AG10803 (cell line): ENCODE measurements around the gene MGST2.

Source experiments
- DNase-seq: peaks from one replicate; pipeline ENCODE4 v3.0.0; 2010; ENCODE audit warnings: low read depth
- H3K4me3 ChIP-seq: 2 replicates; pipeline ENCODE4 v1.5.1; 2011; ENCODE audit warnings: mild to moderate bottlenecking, low read length, control low read depth
- CTCF ChIP-seq: conservative IDR thresholded peaks from 2 replicates; pipeline ENCODE4 v1.5.1; 2011; ENCODE audit warnings: mild to moderate bottlenecking, low read length, control low read depth, inconsistent platforms

MGST2 gene

GRCh38 chr4:139665690-139666529 is at the start of gene MGST2:
Gene MGST2 (plus strand): TSS chr4:139665819. CDS start chr4:139666020, 201 bp downstream.
- peak; percentile 80 for DNase-seq
- H3K4me3 ChIP-seq = peak within 1 kb of the TSS; percentile 71

GRCh38 chr4:139617702-139618490 is 47.7 kb upstream of the MGST2 start:
- no peak overlapping the region for H3K4me3 ChIP-seq
- TF ChIP-seq CTCF = peak; percentile 44
- no peak for DNase-seq

More at GRCh38 chr4:139665690-139666529, at the start of gene MGST2:
- no peak for TF ChIP-seq CTCF

- no peak overlapping the region for H3K4me3 ChIP-seq
- peak; percentile 68 for TF ChIP-seq CTCF
- peak; percentile 30 for DNase-seq
Measured at GRCh38 chr4:139619644-139620043, 46.0 kb upstream of the MGST2 start.

GRCh38 chr4:139622901-139623381 is 42.7 kb upstream of the MGST2 start:
- no peak for DNase-seq
- H3K4me3 ChIP-seq = no peak overlapping the region
- TF ChIP-seq CTCF = no peak

GRCh38 chr4:139624441-139625092 is 41.1 kb upstream of the MGST2 start:
- no peak overlapping the region for H3K4me3 ChIP-seq
- TF ChIP-seq CTCF = no peak
- no peak for DNase-seq

- no peak for TF ChIP-seq CTCF
- DNase-seq = no peak
Measured at GRCh38 chr4:139625093-139625455, 40.5 kb upstream of the MGST2 start.

More at GRCh38 chr4:139625093-139625455, 40.5 kb upstream of the MGST2 start:
- H3K4me3 ChIP-seq = no peak overlapping the region
